SKM-1 treated with dmso at 0.1 percent for 144 hours (cell line): ENCODE data around the gene TIGAR.

Experiments
- DNase-seq: peaks from one replicate; lab custom pipeline; 2025; ENCODE audit not compliant: unreplicated experiment; lab: John Stamatoyannopoulos, UW

TIGAR gene

GRCh38 chr12:4370265-4370664 is 49.3 kb downstream of the TIGAR start:
- no peak for DNase-seq

GRCh38 chr12:4372653-4373052 is 51.6 kb downstream of the TIGAR start:
- DNase-seq: no peak

GRCh38 chr12:4375449-4375848 is 54.4 kb downstream of the TIGAR start:
- DNase-seq: no peak

- no peak for DNase-seq
Measured at GRCh38 chr12:4378772-4379171, 57.8 kb downstream of the TIGAR start.

GRCh38 chr12:4379405-4379804 is 58.4 kb downstream of the TIGAR start, which contains the start of gene FGF23:
FGF23 (minus strand) TSS chr12:4379712; CDS start chr12:4379582, 130 bp downstream.
- DNase-seq: no peak

GRCh38 chr12:4380332-4380731 is 59.3 kb downstream of the TIGAR start:
- no peak for DNase-seq

- peak; percentile 0 for DNase-seq
Measured at GRCh38 chr12:4383304-4383865, 62.4 kb downstream of the TIGAR start.

GRCh38 chr12:4386801-4387200 is 65.8 kb downstream of the TIGAR start:
- no peak for DNase-seq

- DNase-seq: no peak
Measured at GRCh38 chr12:4387607-4388006, 66.6 kb downstream of the TIGAR start.

- no peak for DNase-seq
Measured at GRCh38 chr12:4388032-4388431, 67.0 kb downstream of the TIGAR start.

GRCh38 chr12:4388662-4389061 is 67.6 kb downstream of the TIGAR start:
- no peak for DNase-seq

- no peak for DNase-seq
Measured at GRCh38 chr12:4392223-4392742, 71.3 kb downstream of the TIGAR start.

- no peak for DNase-seq
Measured at GRCh38 chr12:4393211-4393610, 72.2 kb downstream of the TIGAR start.

GRCh38 chr12:4395818-4396217 is 74.8 kb downstream of the TIGAR start:
- no peak for DNase-seq

GRCh38 chr12:4401117-4401516 is 80.1 kb downstream of the TIGAR start:
- DNase-seq: no peak

GRCh38 chr12:4402996-4403395 is 82.0 kb downstream of the TIGAR start:
- DNase-seq: no peak
